Epithelial cell of proximal tubule (primary cell): ENCODE measurements around the gene ASRGL1. TPM values are rescaled to one million over a fixed set of nuclear protein-coding genes. Genes with fewer than 3 reads are reported as not detected.

Experiments used
- DNase-seq: peaks from one replicate; pipeline ENCODE4 v3.0.0-alpha.2; 2011; ENCODE audit warnings: low read depth
- H3K4me3 ChIP-seq: 2 replicates; pipeline ENCODE4 v1.5.1; 2011; ENCODE audit warnings: low read depth, mild to moderate bottlenecking, low read length
- CTCF ChIP-seq: conservative IDR thresholded peaks from 2 replicates; pipeline ENCODE4 v1.5.1; 2012; ENCODE audit warnings: low read depth, mild to moderate bottlenecking, low read length
- total RNA-seq: library from RNA; depleted of rRNA; stranded (reverse); fragments of >200 nt; gene quantifications from 2 replicates; pipeline ENCODE4 v1.2.3, GENCODE V29; 2015

ASRGL1 gene
- total RNA-seq, 1 donor from 2014 or later: 19.7 TPM

DNA sequence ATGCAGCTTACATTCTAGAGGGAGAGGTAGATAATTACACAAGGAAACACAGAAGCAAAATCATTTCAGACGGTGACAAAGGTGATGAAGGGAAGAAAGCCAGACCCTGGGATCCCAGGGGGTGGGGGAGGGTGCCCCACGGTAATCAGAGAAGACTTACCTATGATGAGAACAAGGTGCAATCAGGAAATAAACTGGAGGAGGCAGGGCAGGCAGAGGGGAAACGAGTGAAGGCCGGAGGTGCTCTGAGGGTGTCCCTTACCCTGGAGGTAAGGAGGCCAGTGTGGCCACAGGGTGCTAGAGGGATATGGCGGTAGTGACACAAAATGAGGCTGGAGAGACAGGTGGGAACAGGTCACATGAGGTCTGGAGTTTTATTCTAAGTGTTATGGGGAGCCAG, 67.7 kb downstream of the ASRGL1 start:
- H3K4me3 ChIP-seq: no peak overlapping the region
- TF ChIP-seq CTCF: no peak
- DNase-seq: no peak

DNA sequence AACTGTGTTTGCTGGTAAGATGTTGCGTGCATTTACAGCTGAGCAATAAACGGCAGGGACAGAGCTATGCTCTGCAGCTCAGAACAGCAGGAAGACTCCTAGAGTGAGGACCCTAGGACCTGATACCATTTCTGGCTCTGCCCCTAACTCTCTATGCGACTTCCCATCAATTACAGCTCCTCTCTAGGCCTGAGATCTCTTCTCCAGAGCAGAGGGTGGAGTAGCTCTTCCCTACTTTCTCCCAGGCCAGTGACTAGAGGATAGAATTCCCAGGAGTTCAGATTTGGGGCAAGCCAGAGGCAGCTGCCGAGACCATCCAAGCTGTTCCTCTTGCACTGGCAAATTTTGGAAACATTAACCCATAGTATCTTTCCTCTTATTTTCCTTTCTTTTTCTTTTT, 68.8 kb downstream of the ASRGL1 start:
- DNase-seq: no peak
- no peak for TF ChIP-seq CTCF
- H3K4me3 ChIP-seq: no peak overlapping the region

- no peak for DNase-seq
- TF ChIP-seq CTCF: no peak
- H3K4me3 ChIP-seq: no peak overlapping the region
Measured at GRCh38 chr11:62409831-62410230, 72.6 kb downstream of the ASRGL1 start.

- TF ChIP-seq CTCF: no peak
- no peak for DNase-seq
- no peak overlapping the region for H3K4me3 ChIP-seq
Measured at GRCh38 chr11:62410972-62411371, 73.7 kb downstream of the ASRGL1 start.

DNA sequence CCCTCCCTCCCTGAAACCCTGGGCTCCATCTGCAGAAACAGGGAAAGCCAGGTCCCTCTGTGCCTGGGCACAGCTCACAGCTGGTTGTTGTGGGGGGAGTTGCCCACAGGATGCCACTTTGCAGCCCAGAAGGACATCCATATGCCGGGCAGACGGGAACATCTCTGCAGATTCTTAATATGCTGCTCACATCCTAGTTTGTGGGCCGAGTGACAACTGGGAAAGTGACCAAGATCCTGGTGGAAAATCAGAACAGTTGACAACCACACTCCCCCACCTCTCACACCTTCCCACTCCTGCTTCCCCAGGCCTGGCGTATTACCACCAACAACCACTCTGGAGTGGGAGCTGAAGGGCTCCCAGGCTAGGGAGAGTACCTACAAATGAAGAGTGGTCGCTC, 74.3 kb downstream of the ASRGL1 start:
- no peak overlapping the region for H3K4me3 ChIP-seq
- DNase-seq: no peak
- TF ChIP-seq CTCF: no peak

- TF ChIP-seq CTCF: no peak
- no peak for DNase-seq
- H3K4me3 ChIP-seq: no peak overlapping the region
Measured at GRCh38 chr11:62413060-62413696, 75.9 kb downstream of the ASRGL1 start.

DNA sequence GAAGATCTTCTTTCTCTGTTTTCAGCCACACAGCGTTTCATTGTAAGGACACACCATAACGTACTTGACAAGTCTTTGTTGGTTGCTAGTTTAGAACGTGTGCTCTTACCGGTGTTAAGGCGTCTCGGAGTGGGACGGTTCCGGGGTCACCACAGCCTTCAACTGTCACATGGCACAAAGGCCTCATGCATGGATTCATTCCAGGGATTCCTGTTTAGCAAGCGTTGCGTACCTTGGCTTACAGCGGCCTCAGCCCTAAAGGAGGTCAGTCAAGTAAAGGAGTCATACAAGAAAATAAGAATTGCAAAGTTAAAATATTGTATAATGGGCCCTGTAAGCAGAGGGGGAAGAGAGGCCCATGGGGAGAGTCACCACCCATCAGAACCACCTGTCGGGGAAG, 79.3 kb downstream of the ASRGL1 start:
- DNase-seq: no peak
- no peak overlapping the region for H3K4me3 ChIP-seq
- no peak for TF ChIP-seq CTCF
